ENCODE results near the gene KANK3. TPM values are rescaled to one million over a fixed set of nuclear protein-coding genes. Genes with fewer than 3 reads are reported as not detected.
"Not testable (repeated sequence)": the region's sequence is repeated elsewhere in the genome, so short reads cannot be mapped to it uniquely, and the experiment has no call there.

The KANK3 gene
- total RNA-seq, 1 experiment from 2014 or later = 1.2 TPM

GRCh38 chr19:8377598-8377997 is 34.5 kb upstream of the KANK3 start:
- POLR2A ChIA-PET = interaction anchor here (1.7 to 2.5 kb wide), 2 partner anchors 13 to 16 kb away, joined by 6 to 8 read pairs; partner anchors contain the start of gene RAB11B
- H3K27me3 Mint-ChIP-seq (ENCODE audit: insufficient read depth, unreplicated experiment) = no peaks in the 10 kb centered on the region
- intact Hi-C loops (cut with micrococcal nuclease) = no loop called here
- no peak overlapping the region for H3K27ac Mint-ChIP-seq (ENCODE audit: low read depth, unreplicated experiment)
- DNase-seq (ENCODE audit: unreplicated experiment) = no peak
- H3K9me3 Mint-ChIP-seq (ENCODE audit: unreplicated experiment) = no peaks in the 10 kb centered on the region
- no peak overlapping the region for H3K4me3 Mint-ChIP-seq (ENCODE audit: unreplicated experiment)
- BruUV-seq (replicated peaks) = no TSS peak
- H3K36me3 Mint-ChIP-seq (ENCODE audit: insufficient read depth, unreplicated experiment) = peaks cover 25% of the 10 kb centered on the region
- no peaks in the 10 kb centered on the region for H3K4me1 Mint-ChIP-seq (ENCODE audit: insufficient read depth, unreplicated experiment)
- CTCF ChIA-PET = interaction anchor here (0.6 to 3.4 kb wide), 3 partner anchors 24 to 65 kb away, joined by 3 to 23 read pairs (median 4); no protein-coding TSS in a partner anchor
- TF ChIP-seq CTCF (IDR thresholded peaks at IDR 0.05; ENCODE audit: unreplicated experiment) = no peak

GRCh38 chr19:8376373-8376974 is 33.4 kb upstream of the KANK3 start:
- H3K4me3 Mint-ChIP-seq (ENCODE audit: unreplicated experiment); H3K4me1 Mint-ChIP-seq (ENCODE audit: insufficient read depth, unreplicated experiment); H3K27me3 Mint-ChIP-seq (ENCODE audit: insufficient read depth, unreplicated experiment); intact Hi-C loops (cut with micrococcal nuclease); DNase-seq (ENCODE audit: unreplicated experiment); H3K9me3 Mint-ChIP-seq (ENCODE audit: unreplicated experiment); BruUV-seq (replicated peaks); H3K27ac Mint-ChIP-seq (ENCODE audit: low read depth, unreplicated experiment): not testable (repeated sequence)
- ChIA-PET POLR2A (interaction anchor here (1.7 to 2.5 kb wide), 2 partner anchors 14 to 15 kb away, joined by 6 to 8 read pairs; partner anchors contain the start of gene RAB11B), CTCF (interaction anchor here (0.6 to 3.4 kb wide), 2 partner anchors 9 to 22 kb away, joined by 3 to 23 read pairs; no protein-coding TSS in a partner anchor)
- H3K36me3 Mint-ChIP-seq (ENCODE audit: insufficient read depth, unreplicated experiment) = peaks cover 25% of the 10 kb centered on the region

GRCh38 chr19:8375766-8376165 is 32.7 kb upstream of the KANK3 start:
- POLR2A ChIA-PET = not testable (repeated sequence)

GRCh38 chr19:8373867-8374813 is 31.1 kb upstream of the KANK3 start:
- intact Hi-C loops (cut with micrococcal nuclease) = no loop called here
- POLR2A ChIA-PET = interaction anchor here (0.8 kb wide), 1 partner anchor 10 kb away, joined by 3 read pairs; the partner anchor contains the start of gene ANGPTL4
- H3K36me3 Mint-ChIP-seq (ENCODE audit: insufficient read depth, unreplicated experiment) = peaks cover 18% of the 10 kb centered on the region

More at GRCh38 chr19:8375766-8376165, 32.7 kb upstream of the KANK3 start:
- H3K27me3 Mint-ChIP-seq (ENCODE audit: insufficient read depth, unreplicated experiment); intact Hi-C loops (cut with micrococcal nuclease); H3K27ac Mint-ChIP-seq (ENCODE audit: low read depth, unreplicated experiment); BruUV-seq (replicated peaks); H3K9me3 Mint-ChIP-seq (ENCODE audit: unreplicated experiment); H3K4me3 Mint-ChIP-seq (ENCODE audit: unreplicated experiment); H3K4me1 Mint-ChIP-seq (ENCODE audit: insufficient read depth, unreplicated experiment); DNase-seq (ENCODE audit: unreplicated experiment): not testable (repeated sequence)
- H3K36me3 Mint-ChIP-seq (ENCODE audit: insufficient read depth, unreplicated experiment) = peaks cover 25% of the 10 kb centered on the region
- CTCF ChIA-PET = interaction anchor here (1.2 kb wide), 1 partner anchor 11 kb away, joined by 3 read pairs; no protein-coding TSS in a partner anchor

More at GRCh38 chr19:8373867-8374813, 31.1 kb upstream of the KANK3 start:
- Mint-ChIP-seq H3K9me3 (ENCODE audit: unreplicated experiment) (no peaks in the 10 kb centered on the region), H3K27ac (ENCODE audit: low read depth, unreplicated experiment) (peak overlapping the region; percentile 67), H3K4me3 (ENCODE audit: unreplicated experiment) (no peak overlapping the region), H3K4me1 (ENCODE audit: insufficient read depth, unreplicated experiment) (no peaks in the 10 kb centered on the region), H3K27me3 (ENCODE audit: insufficient read depth, unreplicated experiment) (no peaks in the 10 kb centered on the region)
- no peak for TF ChIP-seq CTCF (IDR thresholded peaks at IDR 0.05; ENCODE audit: unreplicated experiment)
- no TSS peak for BruUV-seq (replicated peaks)
- peak; percentile 49 for DNase-seq (ENCODE audit: unreplicated experiment)
- CTCF ChIA-PET = interaction anchor here (0.6 to 0.7 kb wide), 2 partner anchors 55 to 261 kb away, joined by 3 to 4 read pairs; no protein-coding TSS in a partner anchor
